SK-N-SH (cell line): Measurements from ENCODE around the gene NECTIN2. TPM values are rescaled to one million over a fixed set of nuclear protein-coding genes. Genes with fewer than 3 reads are reported as not detected.

ENCODE experiments used
- CTCF ChIA-PET: fragments of 300-600, 350-600 bp; formaldehyde crosslinking; extraction: SDS; loops from one replicate; lab custom pipeline; 2021; lab: Yijun Ruan, JAX
- POLR2A ChIA-PET: fragments of 350-600 bp; sonication (Branson Sonifier 250); formaldehyde crosslinking; extraction: SDS; loops from one replicate; lab custom pipeline; 2020; ENCODE audit warnings: antibody characterized with exemption, inconsistent platforms; lab: Yijun Ruan, JAX
- DNase-seq: peaks from one replicate; pipeline ENCODE4 v3.0.0; 2012
- H2AFZ ChIP-seq: fragments of 200-600 bp; sonication (generic); 2 replicates; pipeline ENCODE4 v1.8.1; 2016; ENCODE audit warnings: antibody characterized with exemption, mild to moderate bottlenecking, low read depth
- H3F3A ChIP-seq: fragments of 200-600 bp; sonication (generic); replicated peaks from 2 replicates; pipeline ENCODE3; 2016; ENCODE audit warnings: antibody characterized with exemption, mild to moderate bottlenecking; ENCODE audit not compliant: insufficient read depth
- H3K27ac ChIP-seq, 2 experiments: fragments of 200-500 bp in 1 of 2; fragments of 200-600 bp in 1 of 2; sonication (Bioruptor generic) in 1 of 2; sonication (generic), shearing (Covaris generic) in 1 of 2; 2 replicates each; pipeline versions ENCODE4 v1.5.1 to v1.6.1; 2014 to 2016; ENCODE audit warnings: low read depth in 2 of 2, inconsistent platforms in 1 of 2, low read length in 1 of 2, mild to moderate bottlenecking in 1 of 2, mixed read lengths in 1 of 2
- H3K27me3 ChIP-seq: fragments of 200-600 bp; sonication (generic), shearing (Covaris generic); 2 replicates; pipeline ENCODE4 v1.6.1; 2016; ENCODE audit warnings: mixed run types; ENCODE audit not compliant: insufficient read depth
- H3K36me3 ChIP-seq, 2 experiments: fragments of 200-500 bp in 1 of 2; fragments of 200-600 bp in 1 of 2; sonication (Bioruptor generic) in 1 of 2; sonication (generic) in 1 of 2; replicated peaks in 1 of 2; 2 replicates each; pipeline versions ENCODE3 to v1.5.1; 2014 to 2016; ENCODE audit warnings: low read length in 1 of 2, mild to moderate bottlenecking in 1 of 2; ENCODE audit not compliant: insufficient read depth in 2 of 2, control insufficient read depth in 1 of 2
- H3K4me1 ChIP-seq, 2 experiments: fragments of 200-500 bp in 1 of 2; fragments of 200-600 bp in 1 of 2; sonication (Bioruptor generic) in 1 of 2; sonication (generic), shearing (Covaris generic) in 1 of 2; 2 replicates each; pipeline versions ENCODE4 v1.5.1 to v1.6.1; 2014 to 2016; ENCODE audit warnings: low read depth in 1 of 2, low read length in 1 of 2, mixed run types in 1 of 2; ENCODE audit not compliant: insufficient read depth in 2 of 2, control insufficient read depth in 1 of 2
- H3K4me2 ChIP-seq: fragments of 200-600 bp; sonication (generic), shearing (Covaris generic); 2 replicates; pipeline ENCODE4 v1.6.1; 2017; ENCODE audit warnings: mixed run types
- H3K4me3 ChIP-seq, 2 experiments: fragments of 200-500 bp in 1 of 2; fragments of 200-600 bp in 1 of 2; sonication (Bioruptor generic) in 1 of 2; sonication (generic), shearing (Covaris generic) in 1 of 2; 2 replicates each; pipeline versions ENCODE4 v1.5.1 to v1.8.1; 2014 to 2016; ENCODE audit warnings: low read depth in 2 of 2, inconsistent platforms in 1 of 2, low read length in 1 of 2, mild to moderate bottlenecking in 1 of 2, mixed read lengths in 1 of 2, moderate library complexity in 1 of 2
- H3K79me2 ChIP-seq: fragments of 200-600 bp; sonication (generic); 2 replicates; pipeline ENCODE4 v1.8.1; 2017; ENCODE audit warnings: mild to moderate bottlenecking; ENCODE audit not compliant: insufficient read depth
- H3K9ac ChIP-seq: fragments of 200-600 bp; sonication (generic); 2 replicates; pipeline ENCODE4 v1.6.1; 2017; ENCODE audit warnings: mixed run types
- H3K9me2 ChIP-seq: fragments of 200-600 bp; sonication (generic); 2 replicates; pipeline ENCODE4 v1.6.1; 2017; ENCODE audit warnings: mixed run types
- H3K9me3 ChIP-seq: fragments of 200-600 bp; sonication (generic); 2 replicates; pipeline ENCODE4 v1.6.1; 2017; ENCODE audit warnings: mixed run types, mild to moderate bottlenecking, moderate library complexity
- H4K20me1 ChIP-seq: fragments of 200-600 bp; sonication (generic); 2 replicates; pipeline ENCODE4 v1.6.1; 2017; ENCODE audit warnings: mild to moderate bottlenecking, mixed run types; ENCODE audit not compliant: insufficient read depth
- CHD2 ChIP-seq: fragments of 150-350 bp; IDR thresholded peaks from 2 replicates; pipeline ENCODE4 v1.6.1; 2018; ENCODE audit warnings: low read length; ENCODE audit not compliant: partially characterized antibody
- CTCF ChIP-seq: fragments of 200-600 bp; sonication (generic); IDR thresholded peaks from 2 replicates; pipeline ENCODE4 v1.6.1; 2017; ENCODE audit warnings: antibody characterized with exemption, mild to moderate bottlenecking, moderate library complexity
- EZH2phosphoT487 ChIP-seq: fragments of 200-600 bp; sonication (generic); IDR thresholded peaks from 2 replicates; pipeline ENCODE4 v1.6.1; 2017; ENCODE audit warnings: low read depth, mixed run types, mild to moderate bottlenecking, antibody characterized with exemption, moderate library complexity, borderline replicate concordance
- FOXM1 ChIP-seq: IDR thresholded peaks from 2 replicates; pipeline ENCODE4 v1.4.0; 2012; ENCODE audit warnings: low read depth, mild to moderate bottlenecking
- GATA2 ChIP-seq: sonication (generic); formaldehyde crosslinking; IDR thresholded peaks from 2 replicates; pipeline ENCODE4 v1.5.0; 2020; ENCODE audit warnings: mild to moderate bottlenecking, missing genetic modification reagents
- IRF3 ChIP-seq: fragments of 150-350 bp; IDR thresholded peaks from 2 replicates; pipeline ENCODE4 v1.6.1; 2016; ENCODE audit warnings: mild to moderate bottlenecking, low read depth, low read length
- MAX ChIP-seq: IDR thresholded peaks from 2 replicates; pipeline ENCODE4 v1.4.0; 2012; ENCODE audit warnings: low read depth
- NRF1 ChIP-seq: IDR thresholded peaks from 2 replicates; pipeline ENCODE4 v1.6.1; 2012; ENCODE audit warnings: low read depth, mild to moderate bottlenecking, low read length
- POLR2AphosphoS5 ChIP-seq: IDR thresholded peaks from 2 replicates; pipeline ENCODE4 v1.6.1; 2012; ENCODE audit warnings: low read depth, low read length
- SMC3 ChIP-seq: IDR thresholded peaks from 2 replicates; pipeline ENCODE4 v1.6.1; 2012; ENCODE audit warnings: low read depth, low read length, improper control_type of control experiment
- TCF12 ChIP-seq: IDR thresholded peaks from 2 replicates; pipeline ENCODE4 v1.4.0; 2012
- TEAD4 ChIP-seq: IDR thresholded peaks from 2 replicates; pipeline ENCODE4 v1.4.0; 2012; ENCODE audit warnings: mild to moderate bottlenecking, borderline replicate concordance; ENCODE audit not compliant: insufficient read depth
- USF1 ChIP-seq: IDR thresholded peaks from 2 replicates; pipeline ENCODE4 v1.4.0; 2012; ENCODE audit warnings: low read depth, borderline replicate concordance
- ZBTB33 ChIP-seq: IDR thresholded peaks from 2 replicates; pipeline ENCODE4 v1.4.0; 2012; ENCODE audit warnings: low read depth, borderline replicate concordance
- WGBS: methylation state at CpG from one replicate; pipeline ENCODE4 v1.1.6; 2017; ENCODE audit warnings: low lambda C conversion rate; 5-methylcytosine and 5-hydroxymethylcytosine counted together
- polyA plus RNA-seq, 3 experiments: library from polyadenylated mRNA; depleted of rRNA; stranded (reverse); fragments of >200 nt; gene quantifications; 2 replicates each; pipeline ENCODE4 v1.2.3, GENCODE V29; 2012

Gene NECTIN2
- polyA plus RNA-seq, 1 of the 3 experiments (the other 2 are of a cell fraction), result 121 TPM

GRCh38 chr19:44840811-44841210 is 5.3 kb upstream of the NECTIN2 start:
- ChIA-PET POLR2A (no interaction called here), CTCF (interaction anchor here (0.7 to 1.6 kb wide), 2 partner anchors 42 to 112 kb away, joined by 3 to 5 read pairs; no protein-coding TSS in a partner anchor)
- no peak for DNase-seq
- no peak overlapping the region for H3K4me3 ChIP-seq
- no peaks in the 10 kb centered on the region for H3K9me2 ChIP-seq
- H3K9ac ChIP-seq, result no peak overlapping the region
- no peak overlapping the region for H2AFZ ChIP-seq
- TF ChIP-seq ZBTB33 (no peak), SMC3 (no peak), IRF3 (no peak), USF1 (no peak), TCF12 (no peak), POLR2AphosphoS5 (no peak), TEAD4 (no peak), MAX (no peak), NRF1 (no peak), GATA2 (CRISPR knock-in tag) (no peak), CTCF (no peak), CHD2 (no peak), EZH2phosphoT487 (no peak), FOXM1 (no peak)
- no peaks in the 10 kb centered on the region for H3K9me3 ChIP-seq
- 15% methylated on average over 7 of the region's 7 CpGs for WGBS
- no peak overlapping the region for H3K27ac ChIP-seq
- H3K36me3 ChIP-seq, result no peaks in the 10 kb centered on the region
- H3K4me1 ChIP-seq, result peaks cover 2 to 3% of the 10 kb centered on the region in 2 experiments; a peak in 2 of 4 replicates
- H3K79me2 ChIP-seq, result no peaks in the 10 kb centered on the region
- no peaks in the 10 kb centered on the region for H4K20me1 ChIP-seq
- H3F3A ChIP-seq, result peaks cover 7% of the 10 kb centered on the region
- no peak overlapping the region for H3K4me2 ChIP-seq
- H3K27me3 ChIP-seq, result peaks cover 21% of the 10 kb centered on the region
